ENCODE measurements around the gene WDR37.

Gene WDR37

GRCh38 chr10:1086787-1087186, 30.6 kb downstream of the WDR37 start:
- no peak for DNase-seq (ENCODE audit: low read depth, low spot score)
- no peak overlapping the region for H3K9ac ChIP-seq (ENCODE audit: insufficient read length, low read depth)
- no peaks in the 10 kb centered on the region for H3K9me3 ChIP-seq (ENCODE audit: insufficient read depth, low read length)
- no peaks in the 10 kb centered on the region for H3K27me3 ChIP-seq (ENCODE audit: insufficient read depth, insufficient read length)
- H3K4me1 ChIP-seq (ENCODE audit: insufficient read depth, insufficient read length), result no peaks in the 10 kb centered on the region
- H3K4me3 ChIP-seq (ENCODE audit: insufficient read length, low read depth), result no peak overlapping the region
- H3K36me3 ChIP-seq (ENCODE audit: insufficient read depth, insufficient read length, low read length), result peaks cover 52% of the 10 kb centered on the region
- TF ChIP-seq YY1 (IDR thresholded peaks at IDR 0.05; ENCODE audit: insufficient read depth, insufficient read length), result no peak
- no peak for TF ChIP-seq ZNF274 (IDR thresholded peaks at IDR 0.05; ENCODE audit: low read depth, low read length)
- no peak for TF ChIP-seq SUZ12 (IDR thresholded peaks at IDR 0.05; ENCODE audit: extremely low read depth, insufficient read depth, insufficient read length)

- TF ChIP-seq YY1 (IDR thresholded peaks at IDR 0.05; ENCODE audit: insufficient read depth, insufficient read length), result no peak
- no peak for TF ChIP-seq ZNF274 (IDR thresholded peaks at IDR 0.05; ENCODE audit: low read depth, low read length)
- TF ChIP-seq SUZ12 (IDR thresholded peaks at IDR 0.05; ENCODE audit: extremely low read depth, insufficient read depth, insufficient read length), result no peak
- Histone ChIP-seq H3K4me1 (ENCODE audit: insufficient read depth, insufficient read length) (no peaks in the 10 kb centered on the region), H3K9me3 (ENCODE audit: insufficient read depth, low read length) (no peaks in the 10 kb centered on the region), H3K36me3 (ENCODE audit: insufficient read depth, insufficient read length, low read length) (peaks cover 51% of the 10 kb centered on the region), H3K4me3 (ENCODE audit: insufficient read length, low read depth) (no peak overlapping the region), H3K27me3 (ENCODE audit: insufficient read depth, insufficient read length) (no peaks in the 10 kb centered on the region), H3K9ac (ENCODE audit: insufficient read length, low read depth) (no peak overlapping the region)
- no peak for DNase-seq (ENCODE audit: low read depth, low spot score)
These were observed 33.0 kb downstream of the WDR37 start for GRCh38 chr10:1089017-1089689.

GRCh38 chr10:1090696-1091095, 34.5 kb downstream of the WDR37 start:
- TF ChIP-seq ZNF274 (IDR thresholded peaks at IDR 0.05; ENCODE audit: low read depth, low read length) (no peak), YY1 (IDR thresholded peaks at IDR 0.05; ENCODE audit: insufficient read depth, insufficient read length) (no peak), SUZ12 (IDR thresholded peaks at IDR 0.05; ENCODE audit: extremely low read depth, insufficient read depth, insufficient read length) (no peak)
- no peak overlapping the region for H3K9ac ChIP-seq (ENCODE audit: insufficient read length, low read depth)
- DNase-seq (ENCODE audit: low read depth, low spot score), result no peak
- no peaks in the 10 kb centered on the region for H3K9me3 ChIP-seq (ENCODE audit: insufficient read depth, low read length)
- H3K4me3 ChIP-seq (ENCODE audit: insufficient read length, low read depth), result no peak overlapping the region
- no peaks in the 10 kb centered on the region for H3K27me3 ChIP-seq (ENCODE audit: insufficient read depth, insufficient read length)
- peaks cover 52% of the 10 kb centered on the region for H3K36me3 ChIP-seq (ENCODE audit: insufficient read depth, insufficient read length, low read length)
- H3K4me1 ChIP-seq (ENCODE audit: insufficient read depth, insufficient read length), result no peaks in the 10 kb centered on the region

GRCh38 chr10:1093696-1094095, 37.5 kb downstream of the WDR37 start:
- Histone ChIP-seq H3K9ac (ENCODE audit: insufficient read length, low read depth) (no peak overlapping the region), H3K9me3 (ENCODE audit: insufficient read depth, low read length) (no peaks in the 10 kb centered on the region), H3K36me3 (ENCODE audit: insufficient read depth, insufficient read length, low read length) (peaks cover 55% of the 10 kb centered on the region), H3K4me3 (ENCODE audit: insufficient read length, low read depth) (no peak overlapping the region), H3K27me3 (ENCODE audit: insufficient read depth, insufficient read length) (no peaks in the 10 kb centered on the region), H3K4me1 (ENCODE audit: insufficient read depth, insufficient read length) (no peaks in the 10 kb centered on the region)
- DNase-seq (ENCODE audit: low read depth, low spot score), result no peak
- TF ChIP-seq ZNF274 (IDR thresholded peaks at IDR 0.05; ENCODE audit: low read depth, low read length), result no peak
- no peak for TF ChIP-seq SUZ12 (IDR thresholded peaks at IDR 0.05; ENCODE audit: extremely low read depth, insufficient read depth, insufficient read length)

GRCh38 chr10:1094112-1095057, 38.2 kb downstream of the WDR37 start:
- Histone ChIP-seq H3K36me3 (ENCODE audit: insufficient read depth, insufficient read length, low read length) (peaks cover 57% of the 10 kb centered on the region), H3K9ac (ENCODE audit: insufficient read length, low read depth) (no peak overlapping the region), H3K9me3 (ENCODE audit: insufficient read depth, low read length) (no peaks in the 10 kb centered on the region), H3K27me3 (ENCODE audit: insufficient read depth, insufficient read length) (no peaks in the 10 kb centered on the region), H3K4me3 (ENCODE audit: insufficient read length, low read depth) (no peak overlapping the region), H3K4me1 (ENCODE audit: insufficient read depth, insufficient read length) (no peaks in the 10 kb centered on the region)
- DNase-seq (ENCODE audit: low read depth, low spot score), result no peak
- no peak for TF ChIP-seq ZNF274 (IDR thresholded peaks at IDR 0.05; ENCODE audit: low read depth, low read length)
- TF ChIP-seq YY1 (IDR thresholded peaks at IDR 0.05; ENCODE audit: insufficient read depth, insufficient read length), result no peak
- no peak for TF ChIP-seq SUZ12 (IDR thresholded peaks at IDR 0.05; ENCODE audit: extremely low read depth, insufficient read depth, insufficient read length)

- DNase-seq (ENCODE audit: low read depth, low spot score), result no peak
- no peak overlapping the region for H3K4me3 ChIP-seq (ENCODE audit: insufficient read length, low read depth)
- TF ChIP-seq ZNF274 (IDR thresholded peaks at IDR 0.05; ENCODE audit: low read depth, low read length) (no peak), YY1 (IDR thresholded peaks at IDR 0.05; ENCODE audit: insufficient read depth, insufficient read length) (no peak), SUZ12 (IDR thresholded peaks at IDR 0.05; ENCODE audit: extremely low read depth, insufficient read depth, insufficient read length) (no peak)
These were observed 39.3 kb downstream of the WDR37 start for GRCh38 chr10:1095498-1095897.

GRCh38 chr10:1096287-1096889, 40.2 kb downstream of the WDR37 start:
- H3K27me3 ChIP-seq (ENCODE audit: insufficient read depth, insufficient read length), result no peaks in the 10 kb centered on the region
- H3K36me3 ChIP-seq (ENCODE audit: insufficient read depth, insufficient read length, low read length), result peaks cover 43% of the 10 kb centered on the region
- H3K4me3 ChIP-seq (ENCODE audit: insufficient read length, low read depth), result no peak overlapping the region
- no peak for DNase-seq (ENCODE audit: low read depth, low spot score)
- no peaks in the 10 kb centered on the region for H3K9me3 ChIP-seq (ENCODE audit: insufficient read depth, low read length)
- H3K9ac ChIP-seq (ENCODE audit: insufficient read length, low read depth), result no peak overlapping the region
- H3K4me1 ChIP-seq (ENCODE audit: insufficient read depth, insufficient read length), result no peaks in the 10 kb centered on the region
- no peak for TF ChIP-seq SUZ12 (IDR thresholded peaks at IDR 0.05; ENCODE audit: extremely low read depth, insufficient read depth, insufficient read length)
- TF ChIP-seq YY1 (IDR thresholded peaks at IDR 0.05; ENCODE audit: insufficient read depth, insufficient read length), result no peak
- no peak for TF ChIP-seq ZNF274 (IDR thresholded peaks at IDR 0.05; ENCODE audit: low read depth, low read length)

More at GRCh38 chr10:1095498-1095897, 39.3 kb downstream of the WDR37 start:
- no peaks in the 10 kb centered on the region for H3K9me3 ChIP-seq (ENCODE audit: insufficient read depth, low read length)
- H3K4me1 ChIP-seq (ENCODE audit: insufficient read depth, insufficient read length), result no peaks in the 10 kb centered on the region
- H3K36me3 ChIP-seq (ENCODE audit: insufficient read depth, insufficient read length, low read length), result peaks cover 50% of the 10 kb centered on the region
- H3K9ac ChIP-seq (ENCODE audit: insufficient read length, low read depth), result no peak overlapping the region
- H3K27me3 ChIP-seq (ENCODE audit: insufficient read depth, insufficient read length), result no peaks in the 10 kb centered on the region

Measured in NT2/D1 (cell line).